DMS53 treated with DMSO at 0.1 percent for 48 hours (cell line): ENCODE measurements around the gene ZNF792.
A peak's percentile ranks its signal among the peaks of the same experiment; 100 is the strongest.
"Not testable (repeated sequence)": the region's sequence is repeated elsewhere in the genome, so short reads cannot be mapped to it uniquely, and the experiment has no call there.

ENCODE experiments used
- DNase-seq: peaks from one replicate; lab custom pipeline; 2025; ENCODE audit not compliant: unreplicated experiment; lab: John Stamatoyannopoulos, UW

ZNF792 gene

GRCh38 chr19:34972163-34972705 is 8.2 kb upstream of the ZNF792 start:
- DNase-seq, result no peak

- not testable (repeated sequence) for DNase-seq
Observed at GRCh38 chr19:34970185-34970780, 6.3 kb upstream of the ZNF792 start.

GRCh38 chr19:34969721-34970120 is 5.7 kb upstream of the ZNF792 start:
- no peak for DNase-seq

GRCh38 chr19:34967551-34967950 is 3.5 kb upstream of the ZNF792 start:
- DNase-seq, result no peak

- DNase-seq, result not testable (repeated sequence)
Observed at GRCh38 chr19:34965505-34965904, 1.5 kb upstream of the ZNF792 start.

- no peak for DNase-seq
Observed at GRCh38 chr19:34964598-34964997, 569 bp upstream of the ZNF792 start.

GRCh38 chr19:34962687-34963572 is 1.1 kb downstream of the ZNF792 start:
- no peak for DNase-seq

- DNase-seq, result peak; percentile 7
Observed at GRCh38 chr19:34961775-34962686, 2.0 kb downstream of the ZNF792 start.

GRCh38 chr19:34960940-34961679 is 2.9 kb downstream of the ZNF792 start:
- DNase-seq, result no peak

GRCh38 chr19:34960103-34960805 is 3.8 kb downstream of the ZNF792 start:
- DNase-seq, result no peak

GRCh38 chr19:34959021-34959420 is 5.0 kb downstream of the ZNF792 start:
- no peak for DNase-seq

GRCh38 chr19:34957830-34958751 is 5.9 kb downstream of the ZNF792 start:
- no peak for DNase-seq

- no peak for DNase-seq
Observed at GRCh38 chr19:34953092-34953491, 10.9 kb downstream of the ZNF792 start.

GRCh38 chr19:34943861-34944573 is 20.0 kb downstream of the ZNF792 start:
- DNase-seq, result no peak

GRCh38 chr19:34938886-34939285 is 25.1 kb downstream of the ZNF792 start:
- DNase-seq, result no peak

- DNase-seq, result no peak
Observed at GRCh38 chr19:34936184-34936583, 27.8 kb downstream of the ZNF792 start.

- no peak for DNase-seq
Observed at GRCh38 chr19:34932494-34932893, 31.5 kb downstream of the ZNF792 start.
